CD4-positive, CD25-positive, alpha-beta regulatory T cell (primary cell): ENCODE measurements around the gene WWP2. TPM values are rescaled to one million over a fixed set of nuclear protein-coding genes. Genes with fewer than 3 reads are reported as not detected.

Experiments used
- ATAC-seq, 2 donors: fragments of 150-1000 bp; cut with Tn5 transposase; one replicate each; pipeline ENCODE4 v1.10.0; 2021; ENCODE audit warnings: low read depth in 2 of 2, moderate number of reproducible peaks in 2 of 2, moderate library complexity in 1 of 2
- DNase-seq, 3 donors: peaks; one replicate each; pipeline versions ENCODE4 v3.0.0 to v3.0.0-alpha.2; 2012 to 2022; ENCODE audit warnings: mixed read lengths in 1 of 3
- H3K27ac ChIP-seq: one replicate; pipeline ENCODE4 v1.7.0; 2013; ENCODE audit warnings: mild to moderate bottlenecking, low read length; ENCODE audit not compliant: insufficient read depth, poor library complexity, severe bottlenecking
- H3K27me3 ChIP-seq: one replicate; pipeline ENCODE4 v1.7.0; 2013; ENCODE audit warnings: low read length; ENCODE audit not compliant: control insufficient read depth, insufficient read depth
- H3K36me3 ChIP-seq: one replicate; pipeline ENCODE4 v1.7.0; 2013; ENCODE audit warnings: mild to moderate bottlenecking, low read length, moderate library complexity; ENCODE audit not compliant: control insufficient read depth, insufficient read depth
- H3K4me1 ChIP-seq: 2 replicates; pipeline ENCODE4 v1.7.0; 2013; ENCODE audit warnings: mild to moderate bottlenecking, low read length; ENCODE audit not compliant: insufficient read depth, control insufficient read depth, poor library complexity, severe bottlenecking
- H3K4me3 ChIP-seq: one replicate; pipeline ENCODE4 v1.7.0; 2013; ENCODE audit warnings: low read depth, mild to moderate bottlenecking, low read length, moderate library complexity
- H3K9me3 ChIP-seq, 2 experiments: 1 replicate in 1 of 2; 2 replicates in 1 of 2; pipeline ENCODE4 v1.7.0; 2013; ENCODE audit warnings: low read length in 2 of 2, mild to moderate bottlenecking in 1 of 2, moderate library complexity in 1 of 2; ENCODE audit not compliant: control insufficient read depth in 2 of 2
- H3K27ac Mint-ChIP-seq, 3 donors: one replicate each; pipeline ENCODE4 v1.8.0; 2020 to 2022; ENCODE audit warnings: mild to moderate bottlenecking in 3 of 3, mixed read lengths in 3 of 3, moderate library complexity in 2 of 3
- H3K27me3 Mint-ChIP-seq: one replicate; pipeline ENCODE4 v1.8.0; 2022; ENCODE audit warnings: mild to moderate bottlenecking, mixed read lengths
- H3K36me3 Mint-ChIP-seq: one replicate; pipeline ENCODE4 v1.8.0; 2020; ENCODE audit warnings: mixed read lengths
- H3K4me1 Mint-ChIP-seq, 4 donors: one replicate each; pipeline ENCODE4 v1.8.0; 2020 to 2022; ENCODE audit warnings: mixed read lengths in 4 of 4, mild to moderate bottlenecking in 1 of 4
- H3K4me3 Mint-ChIP-seq, 4 donors: one replicate each; pipeline ENCODE4 v1.8.0; 2020 to 2022; ENCODE audit warnings: mild to moderate bottlenecking in 4 of 4, mixed read lengths in 4 of 4, moderate library complexity in 3 of 4
- H3K9me3 Mint-ChIP-seq, 7 donors: one replicate each; pipeline ENCODE4 v1.8.0; 2020 to 2022; ENCODE audit warnings: mixed read lengths in 7 of 7, mild to moderate bottlenecking in 3 of 7, moderate library complexity in 2 of 7
- polyA plus RNA-seq, 4 donors: library from polyadenylated mRNA; unstranded; fragments of 300-500 nt; fragmentation: Illumina TruSeq; gene quantifications; one replicate each; pipeline ENCODE4 v1.2.3, GENCODE V29; 2021
- total RNA-seq: library from RNA; stranded (reverse); gene quantifications from one replicate; pipeline ENCODE4 v1.2.3, GENCODE V29; 2022

WWP2 gene
- total and polyA plus RNA-seq, 5 donors from 2014 or later = 36.3 to 93.0 (median 41.5) TPM

DNA sequence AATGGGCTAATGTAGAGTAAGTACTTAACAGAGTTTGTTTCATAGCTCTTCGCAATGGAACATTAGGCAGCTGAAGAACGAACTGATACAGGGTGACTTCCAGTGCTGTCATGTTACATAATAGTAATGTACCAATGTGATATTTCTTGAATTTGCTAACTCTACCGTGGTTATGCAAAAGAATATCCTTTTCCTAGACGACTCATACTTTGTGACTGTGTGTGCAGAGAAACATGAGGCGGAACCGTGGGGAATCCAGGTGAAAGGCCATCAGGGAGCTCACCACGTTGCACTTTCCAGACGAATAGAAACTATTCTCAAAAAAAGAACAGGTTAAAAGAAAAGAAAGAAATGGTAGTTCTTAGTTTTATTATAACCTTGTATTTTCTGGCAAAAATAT lies 20.6 kb upstream of the WWP2 start:
- Histone ChIP-seq H3K27me3 (no peaks in the 10 kb centered on the region), H3K4me1 (no peaks in the 10 kb centered on the region), H3K27ac (no peak overlapping the region), H3K9me3 (no peaks in the 10 kb centered on the region), H3K36me3 (peaks cover 59% of the 10 kb centered on the region), H3K4me3 (no peak overlapping the region)
- peaks cover 0 to 7% (median 0%) of the 10 kb centered on the region in 4 donors for H3K4me1 Mint-ChIP-seq
- DNase-seq (no peak), ATAC-seq (no peak)
- no peak overlapping the region for H3K4me3 Mint-ChIP-seq
- no peaks in the 10 kb centered on the region for H3K27me3 Mint-ChIP-seq
- peaks cover 0 to 1% (median 0%) of the 10 kb centered on the region in 7 donors for H3K9me3 Mint-ChIP-seq
- H3K27ac Mint-ChIP-seq = no peak overlapping the region
- peaks cover 39% of the 10 kb centered on the region for H3K36me3 Mint-ChIP-seq

GRCh38 chr16:69741951-69742904 lies 19.9 kb upstream of the WWP2 start:
- Mint-ChIP-seq H3K27me3 (no peaks in the 10 kb centered on the region), H3K36me3 (peaks cover 41% of the 10 kb centered on the region), H3K27ac (no peak overlapping the region), H3K4me1 (peaks cover 0 to 7% (median 0%) of the 10 kb centered on the region in 4 donors), H3K9me3 (peaks cover 0 to 1% (median 0%) of the 10 kb centered on the region in 7 donors), H3K4me3 (no peak overlapping the region)
- H3K4me3 ChIP-seq = no peak overlapping the region
- no peaks in the 10 kb centered on the region for H3K4me1 ChIP-seq
- no peak for ATAC-seq
- H3K27ac ChIP-seq = no peak overlapping the region
- H3K27me3 ChIP-seq = no peaks in the 10 kb centered on the region
- peaks cover 66% of the 10 kb centered on the region for H3K36me3 ChIP-seq
- H3K9me3 ChIP-seq = no peaks in the 10 kb centered on the region
- no peak for DNase-seq

DNA sequence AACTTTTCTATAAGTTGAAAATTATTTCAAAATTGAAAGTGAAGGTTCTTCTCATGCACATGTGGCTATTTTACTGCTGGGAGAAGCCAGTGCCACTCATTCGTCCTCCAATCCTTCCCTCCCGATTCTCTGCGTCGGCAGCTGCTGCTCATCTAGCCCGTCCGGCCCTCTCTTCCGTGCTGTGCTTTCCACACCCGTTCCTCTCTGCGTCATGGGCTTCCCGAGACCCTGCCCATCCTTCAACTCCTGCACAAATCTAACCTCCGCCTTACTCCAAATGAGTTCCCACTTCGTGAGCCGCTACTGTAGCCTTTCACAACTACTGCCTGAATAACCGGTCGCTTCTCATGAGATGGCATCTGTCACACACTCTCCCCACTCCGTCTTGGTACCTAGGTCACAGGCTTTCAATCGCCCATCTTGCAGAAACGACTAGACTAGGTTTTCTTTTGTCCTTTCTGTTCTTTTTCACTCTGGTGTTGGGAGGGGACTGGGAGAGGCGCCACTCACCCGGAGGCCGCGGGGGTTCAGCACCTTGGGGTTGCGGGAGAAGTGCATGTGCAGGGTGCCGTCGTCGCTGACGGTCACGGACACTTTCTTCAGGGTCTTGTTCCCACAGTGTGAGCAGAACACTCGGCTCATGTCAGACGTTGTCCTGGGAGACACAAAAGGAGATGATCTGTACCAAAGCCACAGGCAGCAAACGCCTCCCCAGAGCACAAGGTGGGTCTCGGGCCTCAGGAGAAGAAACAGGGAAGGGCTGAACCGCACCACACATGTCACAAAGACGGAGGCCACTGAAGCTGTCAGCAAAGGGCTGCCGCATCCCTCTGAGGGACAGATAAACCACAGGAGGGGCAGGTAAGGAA lies 17.5 kb upstream of the WWP2 start:
- no peak for DNase-seq
- no peak overlapping the region for H3K4me3 ChIP-seq
- Mint-ChIP-seq H3K27me3 (no peaks in the 10 kb centered on the region), H3K4me3 (peak overlapping the region in 1 of 4 donors; percentile 41), H3K9me3 (peaks cover 0 to 1% (median 0%) of the 10 kb centered on the region in 7 donors), H3K27ac (peak overlapping the region in 2 of 3 donors; percentile 29 to 87), H3K36me3 (peaks cover 61% of the 10 kb centered on the region), H3K4me1 (peaks cover 0 to 7% (median 4%) of the 10 kb centered on the region in 4 donors)
- ATAC-seq = no peak
- no peaks in the 10 kb centered on the region for H3K27me3 ChIP-seq
- H3K4me1 ChIP-seq = no peaks in the 10 kb centered on the region
- peaks cover 88% of the 10 kb centered on the region for H3K36me3 ChIP-seq
- H3K9me3 ChIP-seq = no peaks in the 10 kb centered on the region
- H3K27ac ChIP-seq = no peak overlapping the region

DNA sequence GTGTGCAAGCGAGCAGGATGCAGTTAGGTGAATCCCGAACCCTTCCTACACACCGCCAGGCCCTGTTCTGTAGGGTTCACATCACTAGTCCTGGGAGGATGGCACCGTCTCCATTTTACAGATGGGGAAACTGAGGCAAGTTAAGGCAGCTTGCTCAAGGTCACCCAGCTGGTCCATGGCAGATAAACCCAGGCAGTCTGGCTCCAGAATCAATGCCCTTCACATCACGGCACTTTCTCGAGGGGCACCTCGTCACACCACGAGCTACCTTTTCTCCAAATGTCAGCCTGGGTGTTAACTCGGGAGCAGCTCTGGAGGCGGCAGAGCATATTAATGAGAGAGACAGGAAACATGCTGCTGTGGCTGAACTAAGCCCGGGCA lies 16.9 kb upstream of the WWP2 start:
- peaks cover 0 to 7% (median 4%) of the 10 kb centered on the region in 4 donors for H3K4me1 Mint-ChIP-seq
- Histone ChIP-seq H3K27ac (no peak overlapping the region), H3K27me3 (no peaks in the 10 kb centered on the region), H3K4me3 (no peak overlapping the region), H3K4me1 (no peaks in the 10 kb centered on the region), H3K9me3 (no peaks in the 10 kb centered on the region), H3K36me3 (peaks cover 92% of the 10 kb centered on the region)
- ATAC-seq = no peak
- no peak for DNase-seq
- H3K36me3 Mint-ChIP-seq = peaks cover 60% of the 10 kb centered on the region
- H3K27ac Mint-ChIP-seq = no peak overlapping the region
- H3K9me3 Mint-ChIP-seq = peaks cover 0 to 1% (median 0%) of the 10 kb centered on the region in 7 donors
- no peak overlapping the region for H3K4me3 Mint-ChIP-seq
- no peaks in the 10 kb centered on the region for H3K27me3 Mint-ChIP-seq

GRCh38 chr16:69745959-69746358 lies 16.2 kb upstream of the WWP2 start:
- Histone ChIP-seq H3K27ac (no peak overlapping the region), H3K36me3 (peaks cover 96% of the 10 kb centered on the region), H3K27me3 (no peaks in the 10 kb centered on the region), H3K9me3 (no peaks in the 10 kb centered on the region), H3K4me1 (no peaks in the 10 kb centered on the region), H3K4me3 (no peak overlapping the region)
- no peak for DNase-seq
- no peak for ATAC-seq
- peaks cover 2 to 7% (median 4%) of the 10 kb centered on the region in 4 donors for H3K4me1 Mint-ChIP-seq
- no peaks in the 10 kb centered on the region for H3K27me3 Mint-ChIP-seq
- peaks cover 0 to 1% (median 0%) of the 10 kb centered on the region in 7 donors for H3K9me3 Mint-ChIP-seq
- peak overlapping the region in 1 of 3 donors; percentile 44 for H3K27ac Mint-ChIP-seq
- no peak overlapping the region for H3K4me3 Mint-ChIP-seq
- peaks cover 58% of the 10 kb centered on the region for H3K36me3 Mint-ChIP-seq

- H3K27me3 Mint-ChIP-seq = no peaks in the 10 kb centered on the region
- peaks cover 4 to 8% (median 7%) of the 10 kb centered on the region in 4 donors for H3K4me1 Mint-ChIP-seq
- no peaks in the 10 kb centered on the region for H3K27me3 ChIP-seq
- peaks cover 95% of the 10 kb centered on the region for H3K36me3 ChIP-seq
- H3K4me1 ChIP-seq = no peaks in the 10 kb centered on the region
- no peak overlapping the region for H3K27ac Mint-ChIP-seq
- no peaks in the 10 kb centered on the region for H3K9me3 ChIP-seq
- H3K4me3 Mint-ChIP-seq = no peak overlapping the region
- H3K27ac ChIP-seq = no peak overlapping the region
- H3K36me3 Mint-ChIP-seq = peaks cover 57% of the 10 kb centered on the region
- no peak for DNase-seq
- no peak overlapping the region for H3K4me3 ChIP-seq
- no peak for ATAC-seq
- peaks cover 0 to 1% (median 0%) of the 10 kb centered on the region in 7 donors for H3K9me3 Mint-ChIP-seq
Measured at GRCh38 chr16:69747115-69747514, 15.0 kb upstream of the WWP2 start.

- Mint-ChIP-seq H3K4me1 (peaks cover 5 to 25% (median 18%) of the 10 kb centered on the region in 4 donors), H3K9me3 (no peaks in the 10 kb centered on the region), H3K27ac (no peak overlapping the region), H3K36me3 (peaks cover 44% of the 10 kb centered on the region), H3K4me3 (no peak overlapping the region), H3K27me3 (no peaks in the 10 kb centered on the region)
- Histone ChIP-seq H3K27ac (no peak overlapping the region), H3K4me1 (peaks cover 14% of the 10 kb centered on the region), H3K9me3 (no peaks in the 10 kb centered on the region), H3K36me3 (peaks cover 77% of the 10 kb centered on the region), H3K27me3 (no peaks in the 10 kb centered on the region), H3K4me3 (no peak overlapping the region)
- no peak for ATAC-seq
- no peak for DNase-seq
Measured at GRCh38 chr16:69748694-69749345, 13.3 kb upstream of the WWP2 start.
